GM13976 (cell line): ENCODE results near the gene WFDC6.
"Not testable (repeated sequence)": the region's sequence is repeated elsewhere in the genome, so short reads cannot be mapped to it uniquely, and the experiment has no call there.

Source experiments
- DNase-seq: peaks from one replicate; pipeline ENCODE4 v3.0.0; 2012; ENCODE audit warnings: low spot score
- in situ Hi-C: fragments of 300-500 bp; cut with MboI; formaldehyde crosslinking; loops from one replicate; pipeline ENCODE4 v1.12.0; 2022; ENCODE audit warnings: low sequenced_read_pairs, mixed read lengths, inconsistent platforms; ENCODE audit not compliant: unreplicated experiment
- TF ChIP-seq, protein P1 (sequence below): IDR thresholded peaks from 2 replicates; pipeline ENCODE4 v1.5.1; 2012; ENCODE audit warnings: borderline replicate concordance, mild to moderate bottlenecking; ENCODE audit not compliant: insufficient read depth; ENCODE audit errors: extremely low read depth, missing control alignments, control extremely low read depth

Gene WFDC6

DNA sequence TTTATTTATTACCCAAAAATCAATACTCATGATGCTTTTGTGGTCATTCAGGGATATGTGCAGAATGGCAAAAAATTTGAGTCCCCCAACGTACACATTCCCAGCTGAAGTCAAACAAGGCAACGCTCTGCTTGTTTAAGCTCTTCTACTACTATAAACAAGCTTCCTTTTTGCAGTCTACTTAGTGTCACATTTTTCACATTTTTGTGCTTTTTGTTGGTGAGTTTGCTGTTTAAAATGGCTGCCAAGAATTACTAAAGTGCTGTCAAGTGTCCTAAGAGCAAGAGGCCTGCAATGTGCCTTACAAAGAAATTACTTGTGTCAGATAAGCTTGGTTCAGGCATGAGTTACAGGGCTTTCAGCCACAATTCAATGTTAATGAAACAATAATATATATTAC, 37.7 kb upstream of the WFDC6 start:
- in situ Hi-C loops, result loop anchor here (25.0 kb wide), 1 partner anchor 185 kb away; no protein-coding TSS in a partner anchor
- no peak for DNase-seq
- TF ChIP-seq, protein P1, sequence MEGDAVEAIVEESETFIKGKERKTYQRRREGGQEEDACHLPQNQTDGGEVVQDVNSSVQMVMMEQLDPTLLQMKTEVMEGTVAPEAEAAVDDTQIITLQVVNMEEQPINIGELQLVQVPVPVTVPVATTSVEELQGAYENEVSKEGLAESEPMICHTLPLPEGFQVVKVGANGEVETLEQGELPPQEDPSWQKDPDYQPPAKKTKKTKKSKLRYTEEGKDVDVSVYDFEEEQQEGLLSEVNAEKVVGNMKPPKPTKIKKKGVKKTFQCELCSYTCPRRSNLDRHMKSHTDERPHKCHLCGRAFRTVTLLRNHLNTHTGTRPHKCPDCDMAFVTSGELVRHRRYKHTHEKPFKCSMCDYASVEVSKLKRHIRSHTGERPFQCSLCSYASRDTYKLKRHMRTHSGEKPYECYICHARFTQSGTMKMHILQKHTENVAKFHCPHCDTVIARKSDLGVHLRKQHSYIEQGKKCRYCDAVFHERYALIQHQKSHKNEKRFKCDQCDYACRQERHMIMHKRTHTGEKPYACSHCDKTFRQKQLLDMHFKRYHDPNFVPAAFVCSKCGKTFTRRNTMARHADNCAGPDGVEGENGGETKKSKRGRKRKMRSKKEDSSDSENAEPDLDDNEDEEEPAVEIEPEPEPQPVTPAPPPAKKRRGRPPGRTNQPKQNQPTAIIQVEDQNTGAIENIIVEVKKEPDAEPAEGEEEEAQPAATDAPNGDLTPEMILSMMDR, result no peak

DNA sequence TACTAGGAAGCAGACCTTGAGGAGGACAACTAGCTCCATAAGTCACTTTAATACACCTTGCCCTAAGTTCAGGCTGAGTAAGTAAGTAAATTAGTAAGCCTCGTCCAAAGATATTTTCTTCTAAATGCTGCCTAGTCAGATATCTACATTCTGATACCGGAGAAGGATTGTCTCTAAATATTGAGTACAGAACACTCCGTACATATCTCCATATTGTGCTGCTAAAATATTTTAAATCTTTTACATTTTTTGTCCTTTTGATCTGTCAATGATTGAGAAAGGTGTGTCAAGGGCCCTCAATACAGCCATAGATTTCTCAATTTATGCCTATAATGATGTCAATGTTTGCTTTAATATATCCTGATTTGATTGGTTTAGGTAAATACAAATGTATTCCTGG, 36.6 kb upstream of the WFDC6 start:
- DNase-seq, result no peak
- TF ChIP-seq, protein P1, result no peak
- in situ Hi-C loops, result loop anchor here (25.0 kb wide), 1 partner anchor 186 kb away; no protein-coding TSS in a partner anchor

DNA sequence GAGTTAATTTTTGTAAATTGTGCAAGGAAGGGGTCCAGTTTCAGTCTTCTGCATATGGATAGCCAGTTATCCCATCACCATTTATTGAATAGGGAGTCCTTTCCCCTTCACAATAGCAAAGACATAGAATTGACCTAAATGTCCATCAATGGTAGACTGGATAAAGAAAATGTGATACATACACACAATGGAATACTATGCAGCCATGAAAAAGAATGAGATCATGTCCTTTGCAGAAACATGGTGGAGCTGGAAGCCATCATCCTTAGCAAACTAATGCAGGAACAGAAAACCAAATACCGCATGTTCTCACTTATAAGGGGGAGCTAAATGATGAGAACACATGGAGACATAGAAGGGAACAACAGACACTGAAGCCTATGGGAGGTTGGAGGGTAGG, 30.4 kb upstream of the WFDC6 start:
- in situ Hi-C loops, DNase-seq: not testable (repeated sequence)

DNA sequence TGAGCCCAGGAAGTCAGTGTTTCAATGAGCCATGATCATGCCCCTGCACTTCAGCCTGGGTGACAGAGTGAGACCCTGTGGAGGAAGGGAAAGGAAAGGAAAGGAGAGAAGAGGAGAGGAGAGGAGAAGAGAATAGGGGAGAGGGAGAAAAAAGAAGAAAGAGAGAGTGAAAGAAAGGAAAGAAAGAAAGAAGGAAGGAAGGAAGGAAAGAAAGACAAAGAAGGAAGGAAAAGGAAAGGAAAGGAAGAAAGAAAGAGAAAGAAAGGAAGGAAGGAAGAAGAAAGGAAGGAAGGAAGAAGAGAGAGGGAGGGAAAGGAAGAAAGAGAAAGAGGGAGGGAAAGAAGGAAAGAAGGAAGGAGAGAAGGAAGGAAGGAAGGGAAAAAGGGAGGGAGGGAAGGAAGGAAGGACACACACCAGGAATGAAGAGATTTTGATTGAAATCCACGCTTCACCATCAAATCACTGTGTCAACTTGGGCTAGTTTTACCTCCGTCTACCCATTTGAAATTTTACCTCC, 25.5 kb upstream of the WFDC6 start:
- in situ Hi-C loops, result no loop called here
- TF ChIP-seq, protein P1, result no peak
- no peak for DNase-seq

DNA sequence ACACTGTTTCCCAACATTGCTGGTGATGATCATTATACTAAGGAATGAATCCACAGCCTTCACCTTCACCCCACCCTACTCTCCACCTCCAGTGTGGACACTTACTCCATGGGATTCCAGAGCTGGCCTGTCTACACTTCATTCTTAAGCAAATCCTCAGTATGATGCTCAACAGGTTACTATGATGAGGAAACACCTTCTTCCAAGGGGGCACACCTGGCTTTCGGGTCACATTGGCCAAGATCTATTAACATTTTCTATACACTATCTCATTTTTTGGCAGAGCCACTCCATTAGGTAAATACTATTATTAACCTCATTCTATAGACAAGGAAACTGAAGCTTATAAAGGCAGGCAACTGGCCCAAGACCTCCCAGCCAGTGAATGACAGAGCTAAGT, 15.9 kb upstream of the WFDC6 start:
- in situ Hi-C loops, result no loop called here
- TF ChIP-seq, protein P1, result no peak
- no peak for DNase-seq

DNA sequence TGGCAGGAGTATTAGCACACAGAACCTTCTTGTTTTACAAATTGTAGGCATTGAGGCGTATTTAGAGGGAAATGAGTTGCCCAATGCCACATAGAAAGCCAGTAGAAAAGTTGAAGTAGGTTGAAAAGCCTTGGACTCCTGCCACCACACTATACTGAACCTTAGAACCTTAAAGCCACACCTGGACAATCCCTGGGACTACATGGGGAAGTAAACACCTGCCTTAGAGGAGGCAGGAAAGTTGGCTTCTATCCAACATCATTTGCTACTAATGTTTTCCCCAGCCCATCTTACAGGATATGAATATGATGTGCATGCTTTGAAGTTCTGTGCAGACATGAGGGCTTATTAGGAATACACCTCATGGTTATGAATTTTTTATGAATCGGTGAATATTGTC, 13.2 kb upstream of the WFDC6 start:
- TF ChIP-seq, protein P1, result no peak
- in situ Hi-C loops, result no loop called here
- no peak for DNase-seq

DNA sequence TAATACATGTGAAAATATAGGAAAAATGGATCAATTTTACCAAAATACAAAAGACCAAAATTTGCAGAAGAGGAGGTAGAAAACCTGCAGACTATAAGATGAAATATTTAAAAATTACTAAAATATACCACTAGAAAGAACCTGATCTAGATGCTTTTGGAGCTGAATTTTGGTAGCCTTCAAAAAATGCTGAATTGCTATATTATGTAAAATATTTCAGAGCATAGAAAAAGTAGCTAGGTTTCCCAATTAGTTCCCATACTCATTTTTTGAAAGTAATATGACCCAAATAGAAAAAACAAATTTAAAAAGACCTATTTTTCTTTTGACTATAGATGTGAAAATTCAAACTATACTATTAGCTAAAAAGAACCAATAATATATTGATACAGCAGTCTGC, 11.5 kb upstream of the WFDC6 start:
- in situ Hi-C loops, result no loop called here

More for the DNA sequence above, 11.5 kb upstream of the WFDC6 start:
- TF ChIP-seq, protein P1, result no peak
- DNase-seq, result no peak
